ENCODE results near the gene SSR3. TPM values are rescaled to one million over a fixed set of nuclear protein-coding genes. Genes with fewer than 3 reads are reported as not detected.

The SSR3 gene
- total RNA-seq, 1 donor = 420 TPM

- DNase-seq (ENCODE audit: low read depth) = peak; percentile 41
- H3K4me3 ChIP-seq (ENCODE audit: low read depth, low read length) = no peak overlapping the region
- TF ChIP-seq CTCF (IDR thresholded peaks at IDR 0.05; ENCODE audit: insufficient read depth, low read length) = no peak
Observed at GRCh38 chr3:156548902-156549301, 6.0 kb downstream of the SSR3 start.

GRCh38 chr3:156548041-156548687 lies 6.8 kb downstream of the SSR3 start:
- peak; percentile 25 for DNase-seq (ENCODE audit: low read depth)
- no peak for TF ChIP-seq CTCF (IDR thresholded peaks at IDR 0.05; ENCODE audit: insufficient read depth, low read length)
- H3K4me3 ChIP-seq (ENCODE audit: low read depth, low read length) = no peak overlapping the region

- DNase-seq (ENCODE audit: low read depth) = peak; percentile 54
- no peak for TF ChIP-seq CTCF (IDR thresholded peaks at IDR 0.05; ENCODE audit: insufficient read depth, low read length)
- no peak overlapping the region for H3K4me3 ChIP-seq (ENCODE audit: low read depth, low read length)
Observed at GRCh38 chr3:156547637-156548036, 7.3 kb downstream of the SSR3 start.

GRCh38 chr3:156543043-156543555 lies 11.8 kb downstream of the SSR3 start:
- TF ChIP-seq CTCF (IDR thresholded peaks at IDR 0.05; ENCODE audit: insufficient read depth, low read length) = no peak
- DNase-seq (ENCODE audit: low read depth) = no peak

GRCh38 chr3:156542101-156543042 lies 12.5 kb downstream of the SSR3 start:
- no peak for TF ChIP-seq CTCF (IDR thresholded peaks at IDR 0.05; ENCODE audit: insufficient read depth, low read length)
- no peak overlapping the region for H3K4me3 ChIP-seq (ENCODE audit: low read depth, low read length)
- DNase-seq (ENCODE audit: low read depth) = no peak

More at GRCh38 chr3:156543043-156543555, 11.8 kb downstream of the SSR3 start:
- H3K4me3 ChIP-seq (ENCODE audit: low read depth, low read length) = no peak overlapping the region

- no peak for TF ChIP-seq CTCF (IDR thresholded peaks at IDR 0.05; ENCODE audit: insufficient read depth, low read length)
Observed at GRCh38 chr3:156539802-156540201, 15.1 kb downstream of the SSR3 start.

More at GRCh38 chr3:156539802-156540201, 15.1 kb downstream of the SSR3 start:
- no peak for DNase-seq (ENCODE audit: low read depth)
- no peak overlapping the region for H3K4me3 ChIP-seq (ENCODE audit: low read depth, low read length)

Data from fibroblast of the aortic adventitia (primary cell).